Natural killer cell treated with Interleukin-12 subunit alpha and Interleukin-12 subunit beta and Interleukin-15 and Interleukin-18, amount 100 ng/mL, for 72 hours (primary cell): Measurements from ENCODE around the gene NPIPA7. TPM values are rescaled to one million over a fixed set of nuclear protein-coding genes. Genes with fewer than 3 reads are reported as not detected.
"Not testable (repeated sequence)": the region's sequence is repeated elsewhere in the genome, so short reads cannot be mapped to it uniquely, and the experiment has no call there.

Source experiments
- ATAC-seq, 2 donors: fragments of 150-1000 bp; cut with Tn5 transposase in 1 of 2; sonication (Bioruptor Pico), chemical (Tn5 transposase) in 1 of 2; 2 replicates each; pipeline ENCODE4 v1.10.0; 2021
- DNase-seq: peaks from one replicate; pipeline ENCODE4 v3.0.0; 2022; ENCODE audit warnings: low spot score
- H3K27ac Mint-ChIP-seq, 2 donors: 1 replicate in 1 of 2; 2 replicates in 1 of 2; pipeline ENCODE4 v1.8.0; 2022; ENCODE audit warnings: mixed read lengths in 2 of 2, mild to moderate bottlenecking in 1 of 2, moderate library complexity in 1 of 2
- H3K27me3 Mint-ChIP-seq, 2 donors: 1 replicate in 1 of 2; 2 replicates in 1 of 2; pipeline ENCODE4 v1.8.0; 2022; ENCODE audit warnings: mixed read lengths in 2 of 2
- H3K36me3 Mint-ChIP-seq: one replicate; pipeline ENCODE4 v1.8.0; 2022; ENCODE audit warnings: mixed read lengths
- H3K4me1 Mint-ChIP-seq, 2 donors: 1 replicate in 1 of 2; 2 replicates in 1 of 2; pipeline ENCODE4 v1.8.0; 2022; ENCODE audit warnings: low read depth in 2 of 2, mixed read lengths in 2 of 2, mild to moderate bottlenecking in 1 of 2
- H3K4me3 Mint-ChIP-seq: one replicate; pipeline ENCODE4 v1.8.0; 2022; ENCODE audit warnings: mixed read lengths
- H3K9me3 Mint-ChIP-seq: 2 replicates; pipeline ENCODE4 v1.8.0; 2022; ENCODE audit warnings: mixed read lengths
- total RNA-seq, 2 donors: library from RNA; stranded (reverse); gene quantifications; one replicate each; pipeline ENCODE4 v1.2.3, GENCODE V29; 2022

Gene NPIPA7
- 1 to 10 TPM; 1.7 to 2.4 TPM for total RNA-seq

GRCh38 chr16:16378840-16379239 is at the start of gene NPIPA7:
Gene NPIPA7, plus strand, starts transcription at chr16:16379140. Its CDS starts 105 bp downstream, at chr16:16379245.
- H3K27ac Mint-ChIP-seq, H3K36me3 Mint-ChIP-seq, H3K27me3 Mint-ChIP-seq, H3K9me3 Mint-ChIP-seq, H3K4me3 Mint-ChIP-seq, DNase-seq, ATAC-seq, H3K4me1 Mint-ChIP-seq: not testable (repeated sequence)

GRCh38 chr16:16331466-16331865 is 47.5 kb upstream of the NPIPA7 start:
- ATAC-seq, DNase-seq, H3K4me1 Mint-ChIP-seq, H3K4me3 Mint-ChIP-seq, H3K27me3 Mint-ChIP-seq, H3K36me3 Mint-ChIP-seq, H3K9me3 Mint-ChIP-seq, H3K27ac Mint-ChIP-seq: not testable (repeated sequence)

- H3K36me3 Mint-ChIP-seq, H3K27ac Mint-ChIP-seq, ATAC-seq, H3K4me3 Mint-ChIP-seq, H3K9me3 Mint-ChIP-seq, H3K4me1 Mint-ChIP-seq, H3K27me3 Mint-ChIP-seq, DNase-seq: not testable (repeated sequence)
Measured at GRCh38 chr16:16357556-16357955, 21.4 kb upstream of the NPIPA7 start.

- H3K27ac Mint-ChIP-seq, ATAC-seq, H3K36me3 Mint-ChIP-seq, H3K4me1 Mint-ChIP-seq, DNase-seq, H3K9me3 Mint-ChIP-seq, H3K27me3 Mint-ChIP-seq, H3K4me3 Mint-ChIP-seq: not testable (repeated sequence)
Measured at GRCh38 chr16:16358539-16359240, 20.2 kb upstream of the NPIPA7 start.

GRCh38 chr16:16363595-16363994 is 15.3 kb upstream of the NPIPA7 start:
- ATAC-seq, H3K4me3 Mint-ChIP-seq, H3K27ac Mint-ChIP-seq, H3K27me3 Mint-ChIP-seq, DNase-seq, H3K36me3 Mint-ChIP-seq, H3K4me1 Mint-ChIP-seq, H3K9me3 Mint-ChIP-seq: not testable (repeated sequence)

GRCh38 chr16:16364100-16364499 is 14.8 kb upstream of the NPIPA7 start:
- H3K4me1 Mint-ChIP-seq, H3K4me3 Mint-ChIP-seq, H3K27me3 Mint-ChIP-seq, DNase-seq, H3K27ac Mint-ChIP-seq, H3K36me3 Mint-ChIP-seq, H3K9me3 Mint-ChIP-seq: not testable (repeated sequence)
- peak in 1 of 2 donors; percentile 54 for ATAC-seq

GRCh38 chr16:16364701-16365100 is 14.2 kb upstream of the NPIPA7 start:
- DNase-seq, H3K27ac Mint-ChIP-seq, H3K27me3 Mint-ChIP-seq, H3K4me1 Mint-ChIP-seq, H3K36me3 Mint-ChIP-seq, H3K9me3 Mint-ChIP-seq, H3K4me3 Mint-ChIP-seq: not testable (repeated sequence)
- peak in 1 of 2 donors; percentile 16 for ATAC-seq

GRCh38 chr16:16365319-16365718 is 13.6 kb upstream of the NPIPA7 start:
- H3K27me3 Mint-ChIP-seq, H3K4me3 Mint-ChIP-seq, DNase-seq, H3K9me3 Mint-ChIP-seq, H3K27ac Mint-ChIP-seq, H3K36me3 Mint-ChIP-seq, H3K4me1 Mint-ChIP-seq: not testable (repeated sequence)
- peak; percentile 20 to 54 for ATAC-seq

GRCh38 chr16:16365851-16366250 is 13.1 kb upstream of the NPIPA7 start:
- H3K36me3 Mint-ChIP-seq, H3K4me1 Mint-ChIP-seq, H3K9me3 Mint-ChIP-seq, DNase-seq, H3K27ac Mint-ChIP-seq, H3K4me3 Mint-ChIP-seq, H3K27me3 Mint-ChIP-seq: not testable (repeated sequence)
- peak in 1 of 2 donors; percentile 8 for ATAC-seq

GRCh38 chr16:16366552-16367284 is 12.2 kb upstream of the NPIPA7 start:
- not testable (repeated sequence) for H3K27me3 Mint-ChIP-seq, H3K4me1 Mint-ChIP-seq, H3K4me3 Mint-ChIP-seq, DNase-seq, H3K27ac Mint-ChIP-seq, H3K9me3 Mint-ChIP-seq, H3K36me3 Mint-ChIP-seq
- ATAC-seq = peak; percentile 39 to 59

GRCh38 chr16:16367285-16367628 is 11.7 kb upstream of the NPIPA7 start:
- peak in 1 of 2 donors; percentile 57 for ATAC-seq
- not testable (repeated sequence) for H3K27me3 Mint-ChIP-seq, DNase-seq, H3K36me3 Mint-ChIP-seq, H3K9me3 Mint-ChIP-seq, H3K4me3 Mint-ChIP-seq, H3K27ac Mint-ChIP-seq, H3K4me1 Mint-ChIP-seq

- H3K27me3 Mint-ChIP-seq, H3K27ac Mint-ChIP-seq, DNase-seq, H3K4me3 Mint-ChIP-seq, ATAC-seq, H3K36me3 Mint-ChIP-seq, H3K4me1 Mint-ChIP-seq, H3K9me3 Mint-ChIP-seq: not testable (repeated sequence)
Measured at GRCh38 chr16:16369081-16369856, 9.7 kb upstream of the NPIPA7 start.

GRCh38 chr16:16371136-16371735 is 7.7 kb upstream of the NPIPA7 start:
- not testable (repeated sequence) for ATAC-seq, H3K4me3 Mint-ChIP-seq, H3K36me3 Mint-ChIP-seq, H3K9me3 Mint-ChIP-seq, DNase-seq, H3K4me1 Mint-ChIP-seq, H3K27me3 Mint-ChIP-seq, H3K27ac Mint-ChIP-seq

GRCh38 chr16:16374192-16374591 is 4.7 kb upstream of the NPIPA7 start:
- H3K36me3 Mint-ChIP-seq, H3K4me3 Mint-ChIP-seq, H3K4me1 Mint-ChIP-seq, H3K27ac Mint-ChIP-seq, H3K27me3 Mint-ChIP-seq, H3K9me3 Mint-ChIP-seq, ATAC-seq, DNase-seq: not testable (repeated sequence)
